G401 (cell line): ENCODE data around the gene ZNF48. TPM values are rescaled to one million over a fixed set of nuclear protein-coding genes. Genes with fewer than 3 reads are reported as not detected.

Source experiments
- DNase-seq: peaks from one replicate; pipeline ENCODE4 v3.0.0-alpha.2; 2015; ENCODE audit warnings: low spot score
- in situ Hi-C: cut with HindIII; loops from 2 replicates; pipeline ENCODE4 v1.10.0; 2016; ENCODE audit warnings: low sequenced_read_pairs, mixed read lengths
- total RNA-seq: library from RNA; depleted of rRNA; stranded (reverse); fragments of >200 nt; shearing (Covaris generic); gene quantifications from 2 replicates; pipeline ENCODE4 v1.2.3, GENCODE V29; 2014

Gene ZNF48
- total RNA-seq, 1 experiment from 2014 or later, result 30.4 TPM

DNA sequence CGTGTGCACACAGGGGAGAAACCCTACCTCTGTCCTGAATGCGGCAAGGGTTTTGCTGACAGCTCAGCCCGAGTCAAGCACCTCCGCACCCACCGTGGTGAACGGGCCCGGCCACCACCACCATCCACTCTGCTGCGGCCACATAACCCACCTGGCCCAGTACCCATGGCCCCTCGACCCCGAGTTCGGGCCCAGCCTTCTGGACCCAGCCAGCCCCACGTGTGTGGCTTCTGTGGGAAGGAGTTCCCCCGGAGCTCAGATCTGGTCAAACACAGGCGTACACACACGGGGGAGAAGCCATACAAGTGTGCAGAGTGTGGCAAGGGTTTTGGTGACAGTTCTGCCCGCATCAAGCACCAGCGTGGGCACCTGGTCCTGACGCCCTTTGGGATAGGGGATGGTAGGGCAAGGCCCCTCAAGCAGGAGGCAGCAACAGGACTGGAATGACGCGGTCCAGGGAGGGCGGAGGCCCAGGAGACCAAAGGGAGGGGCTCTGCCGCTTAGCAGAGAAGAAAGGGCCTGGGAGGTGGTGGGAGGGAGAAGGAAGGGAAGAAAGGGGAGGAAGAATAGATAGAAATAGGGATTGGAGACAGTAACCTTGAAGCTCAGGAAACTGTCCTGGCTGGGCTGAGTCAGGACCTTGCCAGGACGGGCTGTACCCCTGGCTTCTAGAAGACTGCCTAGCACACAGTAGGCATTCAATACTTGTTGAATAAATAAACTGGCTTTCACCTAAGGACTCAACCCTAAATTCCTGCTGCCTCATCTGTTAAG, 3.6 kb downstream of the ZNF48 start:
- in situ Hi-C loops, result no loop called here

DNA sequence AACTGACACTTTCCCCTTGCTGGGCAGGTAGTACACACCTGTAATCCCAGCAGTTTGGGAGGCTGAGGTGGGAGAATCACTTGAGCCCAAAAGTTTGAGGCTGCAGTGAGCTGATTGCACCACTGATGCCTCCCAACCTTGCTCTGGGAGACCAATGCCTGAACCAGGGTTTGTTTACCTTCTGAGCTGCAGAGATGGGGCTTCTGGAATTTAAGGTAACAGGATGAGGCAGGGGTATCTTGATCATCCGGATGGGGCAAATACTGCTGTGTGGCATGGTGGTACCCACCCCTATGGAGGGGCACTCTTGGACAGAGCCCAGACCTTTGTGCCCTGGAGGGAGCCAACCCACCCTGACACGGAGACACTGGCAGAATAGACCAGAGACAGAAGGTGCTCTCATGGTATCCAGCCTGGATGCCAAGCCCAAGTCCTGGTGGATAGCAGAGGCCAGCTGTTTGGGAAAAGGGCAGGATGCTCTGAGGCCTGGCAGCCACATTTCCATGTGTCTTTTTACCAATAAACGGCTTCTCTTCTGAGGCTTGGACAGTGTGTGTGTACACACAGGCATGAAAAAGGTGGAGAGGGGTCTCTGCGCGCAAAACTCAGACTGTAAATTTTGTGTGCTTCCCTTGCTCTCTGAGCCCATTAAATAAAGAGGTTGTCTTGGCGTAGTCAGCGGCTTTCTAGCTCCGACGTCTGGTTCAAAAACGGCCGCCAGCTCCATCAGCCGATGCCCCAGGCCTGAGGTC, 4.4 kb downstream of the ZNF48 start:
- in situ Hi-C loops, result loop anchor here (25.0 kb wide), 1 partner anchor 238 kb away; no protein-coding TSS in a partner anchor

More for the DNA sequence above, 3.6 kb downstream of the ZNF48 start:
- no peak for DNase-seq

DNA sequence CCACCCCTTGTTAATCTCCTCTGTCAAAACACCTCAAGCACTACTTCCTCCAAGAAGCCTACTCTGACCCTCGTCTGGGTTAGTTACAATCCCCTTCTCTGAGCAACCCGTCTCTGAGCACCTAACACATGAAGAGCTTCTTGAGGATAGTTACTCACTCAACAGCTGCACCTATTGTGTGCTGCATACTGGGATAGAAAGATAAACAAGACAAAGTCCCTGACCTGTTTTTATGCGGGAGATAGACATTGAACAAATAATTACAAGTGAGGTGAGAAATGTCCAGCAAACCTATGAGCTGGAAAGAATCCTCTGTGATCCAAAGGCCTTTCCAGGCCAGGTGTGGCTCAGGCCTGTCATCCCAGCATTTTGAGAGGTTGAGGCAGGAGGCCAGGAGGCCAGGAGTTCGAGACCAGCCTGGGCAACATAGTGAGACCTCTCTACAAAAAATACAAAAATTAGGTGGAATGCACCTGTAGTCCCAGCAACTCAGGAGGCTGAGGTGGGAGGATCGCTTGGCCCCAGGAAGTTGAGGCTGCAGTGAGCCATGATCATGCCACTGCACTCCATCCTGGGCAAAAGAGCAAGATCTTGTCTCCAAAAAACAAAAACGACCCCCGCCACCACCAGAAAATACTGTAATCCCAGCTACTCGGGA, 6.7 kb downstream of the ZNF48 start:
- in situ Hi-C loops, result loop anchor here (25.0 kb wide), 1 partner anchor 235 kb away; no protein-coding TSS in a partner anchor
- no peak for DNase-seq

More for the DNA sequence above, 4.4 kb downstream of the ZNF48 start:
- DNase-seq, result no peak

DNA sequence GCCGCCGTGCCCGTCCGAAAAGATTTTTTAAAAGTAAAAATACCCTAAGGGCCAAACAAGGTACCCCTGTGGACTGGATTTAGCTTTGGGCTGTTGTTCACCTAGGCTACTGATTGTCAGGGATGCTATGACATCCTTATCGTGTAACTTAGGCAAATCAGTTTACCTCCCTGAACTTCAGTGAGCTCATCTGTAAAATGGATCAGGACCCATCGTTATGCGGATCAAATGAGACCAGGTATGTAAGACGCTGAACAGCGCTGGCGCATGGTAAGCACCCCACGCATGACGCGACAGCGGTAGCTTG, 11.5 kb downstream of the ZNF48 start:
- no peak for DNase-seq

DNA sequence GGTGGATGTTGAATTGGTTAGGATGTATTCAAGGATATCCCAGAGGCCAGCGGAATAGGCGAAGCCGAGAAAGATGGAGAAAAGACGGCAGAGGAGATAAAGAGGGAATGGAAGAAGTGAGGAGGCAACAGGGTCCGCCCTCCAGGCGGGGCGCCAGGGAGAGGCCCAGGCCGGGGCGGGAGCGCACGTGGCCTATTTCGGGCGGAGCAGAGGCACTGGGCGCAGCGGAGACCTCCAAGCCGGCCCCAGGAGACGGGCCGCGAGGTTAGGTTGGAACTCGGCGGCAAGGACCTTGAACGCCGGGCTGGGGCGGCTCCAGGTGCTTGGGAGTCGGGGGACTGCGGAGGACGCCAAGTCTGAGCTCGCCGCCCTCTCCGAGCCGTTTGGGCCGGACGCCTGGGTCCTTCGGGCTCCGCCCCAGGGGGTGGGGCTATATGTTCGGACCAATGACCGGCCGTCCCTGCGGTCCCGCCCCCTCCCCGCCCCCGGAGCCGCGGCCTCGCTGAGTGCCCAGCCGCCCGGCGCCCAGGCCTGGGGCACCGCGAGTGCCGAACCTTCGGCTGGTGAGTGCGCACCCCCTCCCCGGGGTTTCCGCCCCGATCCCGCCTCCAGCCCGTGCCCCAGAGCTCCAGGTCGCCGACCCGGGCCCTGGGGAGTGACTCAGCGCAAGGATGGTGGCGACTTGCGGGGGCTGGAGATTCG, 12.0 kb downstream of the ZNF48 start, which contains the start of gene ZNF771:
ZNF771 (plus strand) TSS at position 505 of the 702 bp plus-strand sequence. CDS start 448 bp downstream, outside the sequence.
- in situ Hi-C loops, result loop anchor here (25.0 kb wide), 1 partner anchor 230 kb away; no protein-coding TSS in a partner anchor
- peak; percentile 93 for DNase-seq

More for the DNA sequence above, 11.5 kb downstream of the ZNF48 start:
- in situ Hi-C loops, result loop anchor here (25.0 kb wide), 1 partner anchor 231 kb away; no protein-coding TSS in a partner anchor

DNA sequence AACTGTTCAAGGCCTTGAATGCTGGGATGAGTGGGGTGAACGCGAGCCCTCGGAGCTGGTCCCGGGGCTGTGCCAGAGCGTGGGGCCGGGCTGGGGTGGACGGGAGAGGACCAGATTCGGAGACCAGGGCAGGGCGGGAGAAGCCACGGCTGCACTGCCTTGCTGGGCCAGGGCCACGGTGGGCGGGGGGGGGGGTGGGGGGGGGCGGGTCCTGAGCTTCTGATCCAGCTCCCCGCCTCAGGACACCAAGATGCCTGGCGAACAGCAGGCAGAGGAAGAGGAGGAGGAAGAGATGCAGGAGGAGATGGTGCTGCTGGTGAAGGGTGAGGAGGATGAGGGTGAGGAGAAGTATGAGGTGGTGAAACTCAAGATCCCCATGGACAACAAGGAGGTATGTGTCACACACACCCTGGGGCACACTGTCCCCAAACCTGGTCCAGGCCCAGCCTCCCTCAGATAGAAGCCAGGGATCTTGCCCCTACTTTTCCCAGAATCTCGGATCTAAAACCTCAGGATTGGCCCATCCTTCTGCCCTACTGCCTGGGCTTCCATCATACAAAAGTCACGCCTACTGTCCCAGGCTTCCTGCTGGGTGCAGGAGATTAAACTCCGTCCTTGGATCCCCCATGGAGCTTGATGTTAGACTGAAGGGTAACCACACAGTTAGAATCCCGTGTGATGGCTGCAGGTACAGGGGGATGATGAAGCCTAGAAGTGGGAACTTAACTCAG, 12.7 kb downstream of the ZNF48 start:
- in situ Hi-C loops, result loop anchor here (25.0 kb wide), 1 partner anchor 229 kb away; no protein-coding TSS in a partner anchor
- DNase-seq, result peak; percentile 33

DNA sequence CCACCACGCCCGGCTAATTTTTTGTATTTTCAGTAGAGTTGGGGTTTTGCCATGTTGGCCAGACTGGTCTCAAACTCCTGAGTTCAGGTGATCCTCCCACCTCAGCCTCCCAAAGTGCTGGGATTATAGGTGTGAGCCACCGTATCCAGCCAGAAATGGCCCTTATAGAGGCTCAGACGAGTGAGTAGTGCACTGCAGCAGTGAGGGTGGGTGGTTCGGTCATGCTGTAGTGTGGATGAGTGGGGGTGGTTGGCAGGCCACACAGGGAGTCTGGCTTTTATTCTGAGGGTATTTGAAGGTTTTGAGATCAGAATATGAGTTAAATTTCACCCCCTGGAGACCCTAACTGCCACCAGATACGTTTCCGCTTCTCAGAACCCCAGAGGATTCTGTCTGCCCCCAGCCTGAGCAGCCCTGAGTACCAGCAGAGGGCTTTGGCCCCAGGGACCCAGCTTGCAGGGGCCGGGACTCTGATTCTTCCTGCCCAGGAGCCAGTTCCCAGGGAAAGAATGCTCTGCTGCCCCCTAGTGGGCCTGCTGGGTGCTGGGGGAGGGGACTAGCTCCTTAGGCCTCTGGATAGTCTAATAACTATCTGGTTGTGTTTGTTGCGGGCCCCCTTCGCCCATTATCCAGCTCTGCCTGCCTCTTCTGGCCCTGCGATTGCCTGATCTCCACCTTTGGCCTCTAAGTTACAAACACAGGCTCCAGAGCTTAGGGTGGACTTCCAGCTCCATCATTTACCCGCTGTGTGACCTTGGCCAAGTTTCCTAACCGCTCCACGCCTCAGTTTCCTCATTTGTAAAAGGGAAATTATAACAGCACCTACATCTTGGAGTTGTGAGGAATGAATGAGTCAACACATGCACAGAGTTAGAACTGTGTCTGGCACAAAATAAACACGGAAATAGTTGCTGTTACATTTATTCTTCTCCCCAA, 14.2 kb downstream of the ZNF48 start:
- peak; percentile 88 for DNase-seq
- in situ Hi-C loops, result loop anchor here (25.0 kb wide), 1 partner anchor 228 kb away; no protein-coding TSS in a partner anchor

DNA sequence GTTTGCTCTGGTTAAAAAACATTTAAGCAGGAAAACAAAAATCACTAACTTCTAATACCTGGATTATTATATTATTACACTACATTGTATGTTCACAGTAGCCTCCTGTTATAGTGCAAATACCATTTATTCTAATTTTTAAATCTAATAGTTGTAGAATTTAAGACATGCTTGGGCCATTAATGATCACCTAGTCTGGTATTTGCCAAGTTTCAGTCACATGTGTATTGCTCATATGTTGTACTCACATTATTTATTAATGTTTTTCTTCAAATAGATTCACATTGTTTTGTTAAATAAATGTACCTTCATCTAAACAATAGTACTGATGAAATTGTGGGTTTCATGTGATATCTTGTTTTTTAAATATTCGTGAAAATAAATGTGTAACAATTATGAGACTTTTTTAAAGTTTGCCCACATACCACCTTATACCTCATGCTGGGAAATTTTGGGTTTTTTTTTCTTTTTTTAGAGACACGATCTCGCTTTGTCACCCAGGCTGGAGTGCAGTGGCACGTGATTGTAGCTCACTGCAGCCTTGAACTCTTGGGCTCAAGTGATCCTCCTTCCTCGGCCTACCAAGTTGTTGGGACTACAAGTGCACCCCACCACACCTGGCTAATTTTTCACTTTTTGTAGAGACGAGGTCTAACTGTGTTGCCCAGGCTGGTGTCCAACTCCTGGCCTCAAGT, 18.0 kb downstream of the ZNF48 start:
- DNase-seq, result no peak
- in situ Hi-C loops, result loop anchor here (25.0 kb wide), 1 partner anchor 224 kb away; no protein-coding TSS in a partner anchor

DNA sequence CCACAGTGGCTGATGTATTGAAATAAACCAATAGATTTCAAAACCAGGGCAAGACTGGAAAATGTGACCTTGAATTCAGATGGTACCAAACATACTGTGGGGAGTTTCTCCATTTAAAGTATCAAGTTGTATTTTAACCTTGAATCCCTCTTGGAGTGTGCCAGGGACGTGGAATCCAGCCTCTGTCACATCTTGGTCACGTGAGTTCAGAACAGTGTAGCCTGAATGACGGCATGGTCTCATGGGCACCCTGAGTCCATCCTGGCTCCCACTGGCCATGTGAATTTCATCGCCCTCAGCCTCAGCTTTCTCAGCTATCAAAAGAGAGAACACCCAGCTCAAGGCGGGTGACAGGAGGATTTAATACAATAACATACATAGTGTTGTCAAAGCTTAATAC, 18.9 kb downstream of the ZNF48 start:
- in situ Hi-C loops, result loop anchor here (25.0 kb wide), 1 partner anchor 223 kb away; no protein-coding TSS in a partner anchor
- no peak for DNase-seq

DNA sequence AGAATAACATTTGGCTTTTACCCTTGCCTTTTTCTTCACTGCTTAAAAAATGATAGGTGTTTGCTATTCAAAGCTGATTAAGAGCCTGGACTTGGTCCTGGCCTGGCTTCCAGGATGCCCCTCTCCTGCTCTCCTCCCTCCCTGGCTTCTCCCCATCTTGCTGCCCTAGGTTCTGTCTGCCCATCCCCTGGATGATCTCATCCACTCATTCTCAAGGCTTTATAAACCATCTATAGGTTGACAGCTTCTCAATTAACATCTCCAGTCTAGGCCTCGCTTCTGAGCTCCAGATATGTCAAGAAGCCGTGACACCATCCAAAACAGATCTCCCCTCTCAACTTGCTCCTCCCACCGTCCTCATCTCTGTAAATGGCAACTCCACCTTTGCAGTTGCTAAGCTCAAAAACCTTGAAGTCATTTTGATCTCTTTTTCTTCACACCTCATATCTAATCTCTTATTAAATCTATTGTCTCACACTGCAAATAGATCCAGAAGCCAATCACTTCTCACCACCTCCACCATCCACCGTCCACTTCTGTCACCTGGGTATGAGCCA, 20.9 kb downstream of the ZNF48 start:
- in situ Hi-C loops, result loop anchor here (25.0 kb wide), 1 partner anchor 221 kb away; no protein-coding TSS in a partner anchor
- no peak for DNase-seq

DNA sequence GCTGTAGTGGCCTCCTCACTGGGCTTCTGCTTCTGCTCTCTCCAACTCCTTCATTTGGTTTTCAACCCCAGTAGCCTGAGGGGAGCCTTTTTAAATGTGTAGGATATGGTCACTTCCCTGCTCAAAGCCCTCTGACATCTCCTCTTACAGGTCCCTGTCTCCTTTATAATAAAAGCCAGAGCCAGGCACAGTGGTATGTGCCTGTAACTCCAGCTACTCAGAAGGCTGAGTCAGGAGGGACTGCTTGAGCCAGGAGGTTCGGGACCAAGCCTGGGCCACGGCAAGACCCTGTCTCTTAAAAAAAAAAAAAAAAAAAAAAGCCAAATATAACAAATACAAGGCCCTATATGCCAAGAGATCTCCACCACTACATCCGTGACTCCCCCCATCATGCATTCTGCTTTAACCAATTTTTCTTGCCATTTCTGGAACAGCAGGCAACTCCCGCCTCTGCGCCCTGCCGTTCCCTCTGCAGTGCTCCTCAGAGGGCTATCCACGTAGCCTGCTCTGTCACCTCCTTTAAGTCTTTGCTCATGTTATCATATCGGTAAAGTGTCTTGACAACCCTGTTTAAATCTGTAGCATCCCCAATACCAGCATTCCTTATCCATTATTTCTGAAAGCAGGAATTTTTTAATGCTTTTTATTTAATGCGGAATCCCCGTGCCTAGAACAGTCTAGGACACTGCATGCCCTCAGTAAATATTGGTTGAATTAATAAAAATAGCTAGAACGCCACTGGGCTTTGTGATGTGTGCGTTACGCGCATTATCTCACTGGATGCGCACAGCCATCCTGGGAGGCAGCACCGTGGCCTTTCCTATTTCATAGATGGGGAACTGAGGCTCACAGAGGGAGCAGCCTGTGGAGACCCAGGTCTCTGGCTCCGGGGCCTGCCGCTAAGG, 21.7 kb downstream of the ZNF48 start:
- DNase-seq, result peak; percentile 51
- in situ Hi-C loops, result loop anchor here (25.0 kb wide), 1 partner anchor 220 kb away; no protein-coding TSS in a partner anchor

DNA sequence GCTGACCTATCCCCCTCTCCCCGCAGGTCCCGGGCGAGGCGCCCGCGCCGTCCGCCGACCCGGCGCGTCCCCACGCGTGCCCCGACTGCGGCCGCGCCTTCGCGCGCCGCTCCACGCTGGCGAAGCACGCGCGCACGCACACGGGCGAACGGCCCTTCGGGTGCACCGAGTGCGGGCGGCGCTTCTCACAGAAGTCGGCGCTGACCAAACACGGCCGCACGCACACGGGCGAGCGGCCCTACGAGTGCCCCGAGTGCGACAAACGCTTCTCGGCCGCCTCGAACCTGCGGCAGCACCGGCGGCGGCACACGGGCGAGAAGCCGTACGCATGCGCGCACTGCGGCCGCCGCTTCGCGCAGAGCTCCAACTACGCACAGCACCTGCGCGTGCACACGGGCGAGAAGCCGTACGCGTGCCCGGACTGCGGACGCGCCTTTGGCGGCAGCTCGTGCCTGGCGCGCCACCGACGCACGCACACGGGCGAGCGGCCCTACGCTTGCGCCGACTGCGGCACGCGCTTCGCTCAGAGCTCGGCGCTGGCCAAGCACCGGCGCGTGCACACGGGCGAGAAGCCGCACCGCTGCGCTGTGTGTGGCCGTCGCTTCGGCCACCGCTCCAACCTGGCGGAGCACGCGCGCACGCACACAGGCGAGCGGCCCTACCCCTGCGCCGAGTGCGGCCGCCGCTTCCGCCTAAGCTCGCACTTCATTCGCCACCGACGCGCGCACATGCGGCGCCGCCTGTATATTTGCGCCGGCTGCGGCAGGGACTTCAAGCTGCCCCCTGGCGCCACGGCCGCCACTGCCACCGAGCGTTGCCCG, 22.5 kb downstream of the ZNF48 start:
- in situ Hi-C loops, result loop anchor here (25.0 kb wide), 1 partner anchor 220 kb away; no protein-coding TSS in a partner anchor
- DNase-seq, result peak; percentile 87

DNA sequence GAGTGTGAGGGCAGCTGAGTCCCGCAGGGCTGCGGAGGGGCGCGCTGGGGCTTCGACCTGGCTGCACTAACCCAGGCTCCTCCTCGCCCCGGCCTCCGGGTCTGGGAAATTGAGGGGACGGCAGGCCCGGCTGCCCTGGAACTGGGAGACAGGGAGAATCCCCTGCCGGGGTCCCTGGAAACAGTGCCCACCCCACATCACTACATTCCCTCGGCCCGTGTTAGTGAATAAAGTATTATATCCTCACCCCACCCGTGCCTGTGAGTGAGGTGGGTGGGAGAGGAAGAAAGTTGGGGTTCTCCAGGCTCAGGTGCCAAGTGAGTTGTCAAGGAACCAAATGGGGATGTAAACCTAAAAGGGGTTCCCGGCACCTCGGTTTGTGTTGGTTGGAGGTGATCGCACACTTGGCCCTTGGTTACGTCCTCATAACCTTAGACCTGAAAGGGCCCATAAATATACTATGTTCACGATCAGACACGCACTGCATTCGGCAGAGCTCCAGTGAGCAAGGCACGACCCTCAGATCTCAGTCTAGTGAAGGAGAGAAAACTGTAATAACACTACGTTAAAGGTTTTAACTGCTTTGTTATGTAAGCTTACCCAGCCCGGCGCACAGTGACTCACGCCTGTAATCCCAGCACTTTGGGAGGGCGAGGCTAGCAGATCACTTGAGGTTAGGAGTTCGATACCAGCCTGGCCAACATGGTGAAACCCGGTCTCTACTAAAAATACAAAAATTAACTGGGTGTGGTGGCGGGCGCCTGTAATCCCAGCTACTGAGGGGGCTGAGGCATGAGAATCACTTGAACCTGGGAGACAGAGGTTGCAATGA, 23.3 kb downstream of the ZNF48 start:
- no peak for DNase-seq
- in situ Hi-C loops, result loop anchor here (25.0 kb wide), 1 partner anchor 219 kb away; no protein-coding TSS in a partner anchor
